GM23338 (cell line): ENCODE data around the gene RNF141. TPM values are rescaled to one million over a fixed set of nuclear protein-coding genes. Genes with fewer than 3 reads are reported as not detected.

Experiments used
- ATAC-seq: fragments of 200-7000 bp; cut with Tn5 transposase; 3 replicates; pipeline ENCODE4 v1.9.1; 2020
- DNase-seq: peaks from one replicate; pipeline ENCODE4 v3.0.0-alpha.2; 2015; ENCODE audit warnings: low spot score
- H2AFZ ChIP-seq: fragments of 200-600 bp; sonication (generic); 2 replicates; pipeline ENCODE4 v1.8.0; 2016; ENCODE audit warnings: antibody characterized with exemption, mild to moderate bottlenecking, moderate library complexity
- H3F3A ChIP-seq: fragments of 200-600 bp; sonication (generic); replicated peaks from 2 replicates; pipeline ENCODE4 v1.8.0; 2017; ENCODE audit warnings: antibody characterized with exemption, mixed run types, low read depth
- H3K27ac ChIP-seq: fragments of 200-600 bp; sonication (generic); 2 replicates; pipeline ENCODE4 v1.6.1; 2016; ENCODE audit warnings: low read depth
- H3K27me3 ChIP-seq: fragments of 200-600 bp; sonication (generic); 2 replicates; pipeline ENCODE4 v1.8.0; 2016; ENCODE audit warnings: mild to moderate bottlenecking, mixed run types, moderate library complexity; ENCODE audit not compliant: insufficient read depth
- H3K36me3 ChIP-seq: fragments of 200-600 bp; sonication (generic); 2 replicates; pipeline ENCODE4 v1.8.0; 2016; ENCODE audit warnings: mild to moderate bottlenecking; ENCODE audit not compliant: insufficient read depth
- H3K4me1 ChIP-seq: fragments of 200-600 bp; sonication (generic); 2 replicates; pipeline ENCODE4 v1.8.0; 2016; ENCODE audit warnings: mild to moderate bottlenecking, moderate library complexity; ENCODE audit not compliant: insufficient read depth
- H3K4me2 ChIP-seq: fragments of 200-600 bp; sonication (generic); 2 replicates; pipeline ENCODE4 v1.7.1; 2017; ENCODE audit warnings: mixed run types
- H3K4me3 ChIP-seq: fragments of 200-600 bp; sonication (generic); 2 replicates; pipeline ENCODE4 v1.6.1; 2016; ENCODE audit warnings: mixed run types
- H3K79me2 ChIP-seq: fragments of 200-600 bp; sonication (generic); replicated peaks from 2 replicates; pipeline ENCODE4 v1.8.0; 2017; ENCODE audit warnings: mild to moderate bottlenecking; ENCODE audit not compliant: insufficient read depth
- H3K9me2 ChIP-seq: fragments of 200-600 bp; sonication (generic); 2 replicates; pipeline ENCODE4 v1.8.0; 2017; ENCODE audit not compliant: insufficient read depth
- H4K20me1 ChIP-seq: fragments of 200-600 bp; sonication (generic); replicated peaks from 2 replicates; pipeline ENCODE4 v1.8.0; 2017; ENCODE audit warnings: mild to moderate bottlenecking; ENCODE audit not compliant: insufficient read depth
- H3K27ac Mint-ChIP-seq: 2 replicates; pipeline ENCODE4 v1.8.0; 2020; ENCODE audit warnings: inconsistent platforms, mild to moderate bottlenecking, moderate library complexity, mixed read lengths
- H3K27me3 Mint-ChIP-seq: 3 replicates; pipeline ENCODE4 v1.8.0; 2022; ENCODE audit warnings: low read depth, mild to moderate bottlenecking, moderate library complexity, mixed read lengths, inconsistent platforms; ENCODE audit not compliant: insufficient read depth, poor library complexity
- H3K36me3 Mint-ChIP-seq: 3 replicates; pipeline ENCODE4 v1.8.0; 2021; ENCODE audit warnings: low read depth, mild to moderate bottlenecking, inconsistent platforms, moderate library complexity, mixed read lengths
- H3K4me1 Mint-ChIP-seq: 3 replicates; pipeline ENCODE4 v1.8.0; 2020; ENCODE audit warnings: mild to moderate bottlenecking, inconsistent platforms, mixed read lengths
- H3K4me3 Mint-ChIP-seq: 3 replicates; pipeline ENCODE4 v1.8.0; 2021; ENCODE audit warnings: moderate library complexity, mild to moderate bottlenecking, inconsistent platforms, mixed read lengths
- H3K9me3 Mint-ChIP-seq: 3 replicates; pipeline ENCODE4 v1.8.0; 2020; ENCODE audit warnings: moderate library complexity, mild to moderate bottlenecking, inconsistent platforms, mixed read lengths
- CREB1 ChIP-seq: fragments of 250-450 bp; sonication (Bioruptor Pico); IDR thresholded peaks from 2 replicates; pipeline ENCODE4 v1.5.0; 2020; ENCODE audit warnings: low read depth, mild to moderate bottlenecking, moderate library complexity
- EZH2 ChIP-seq: fragments of 200-600 bp; sonication (generic); IDR thresholded peaks from one replicate; pipeline ENCODE4 v1.8.0; 2017; ENCODE audit warnings: antibody characterized with exemption, mild to moderate bottlenecking, low read depth; ENCODE audit not compliant: unreplicated experiment
- EZH2phosphoT487 ChIP-seq: fragments of 200-600 bp; sonication (generic); IDR thresholded peaks from one replicate; pipeline ENCODE4 v1.8.1; 2018; ENCODE audit warnings: antibody characterized with exemption; ENCODE audit not compliant: unreplicated experiment
- NANOG ChIP-seq: IDR thresholded peaks from 2 replicates; pipeline ENCODE4 v1.6.1; 2016; ENCODE audit warnings: antibody characterized with exemption, borderline replicate concordance
- STAT1 ChIP-seq: IDR thresholded peaks from one replicate; pipeline ENCODE4 v1.6.1; 2016; ENCODE audit warnings: antibody characterized with exemption; ENCODE audit not compliant: unreplicated experiment
- ZNF114 ChIP-seq: fragments of 250-450 bp; sonication (Bioruptor Pico); IDR thresholded peaks from 2 replicates; pipeline ENCODE4 v1.5.0; 2020; ENCODE audit warnings: mild to moderate bottlenecking, moderate library complexity
- ZNF331 ChIP-seq: fragments of 250-450 bp; sonication (Bioruptor Pico); IDR thresholded peaks from 2 replicates; pipeline ENCODE4 v1.5.0; 2020; ENCODE audit warnings: low read depth, mild to moderate bottlenecking, moderate library complexity
- polyA plus RNA-seq: library from polyadenylated mRNA; unstranded; fragments of >200 nt; fragmentation: Nextera tagmentation; extraction: Ambion mirVana; gene quantifications from 2 replicates; pipeline ENCODE4 v1.2.1, GENCODE V29; 2016
- total RNA-seq: library from RNA; depleted of rRNA; stranded (reverse); fragments of >200 nt; shearing (Covaris generic); gene quantifications from 2 replicates; pipeline ENCODE4 v1.2.3, GENCODE V29; 2014
- TF ChIP-seq, protein P1 (sequence below): IDR thresholded peaks from 2 replicates; pipeline ENCODE4 v1.6.1; 2016; ENCODE audit warnings: antibody characterized with exemption
- TF ChIP-seq, protein P2 (sequence below): IDR thresholded peaks from one replicate; pipeline ENCODE4 v1.6.1; 2018; ENCODE audit warnings: antibody characterized with exemption; ENCODE audit not compliant: unreplicated experiment
- TF ChIP-seq, protein P3 (sequence below): fragments of 250-450 bp; sonication (Bioruptor Pico); IDR thresholded peaks from 2 replicates; pipeline ENCODE4 v1.5.0; 2020; ENCODE audit warnings: mild to moderate bottlenecking, moderate library complexity

RNF141 gene
- total and polyA plus RNA-seq, 2 experiments from 2014 or later: 11.4 to 26.9 TPM

DNA sequence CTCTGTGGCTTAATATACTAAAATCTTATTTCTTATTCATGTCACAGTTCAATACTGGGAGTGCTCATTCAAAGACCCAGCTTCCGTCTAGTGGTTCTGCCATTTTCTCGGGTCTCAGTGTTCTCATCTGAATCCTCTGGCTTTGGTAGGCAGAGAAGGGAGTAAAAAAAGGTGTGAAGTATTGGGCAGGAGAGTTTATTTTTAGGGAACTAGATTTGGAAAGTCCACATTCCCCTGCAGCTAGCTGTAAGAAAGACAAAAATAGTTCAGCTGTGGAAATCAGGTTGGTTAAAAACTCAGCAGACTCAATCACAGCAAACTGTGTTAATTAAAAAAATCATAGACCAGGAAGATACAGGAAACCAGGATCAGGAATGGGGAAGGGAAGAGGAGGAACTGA, 31.5 kb upstream of the RNF141 start:
- ATAC-seq (no peak), DNase-seq (no peak)
- no peak for TF ChIP-seq ZNF331 (CRISPR knock-in tag)
- TF ChIP-seq, protein P1, sequence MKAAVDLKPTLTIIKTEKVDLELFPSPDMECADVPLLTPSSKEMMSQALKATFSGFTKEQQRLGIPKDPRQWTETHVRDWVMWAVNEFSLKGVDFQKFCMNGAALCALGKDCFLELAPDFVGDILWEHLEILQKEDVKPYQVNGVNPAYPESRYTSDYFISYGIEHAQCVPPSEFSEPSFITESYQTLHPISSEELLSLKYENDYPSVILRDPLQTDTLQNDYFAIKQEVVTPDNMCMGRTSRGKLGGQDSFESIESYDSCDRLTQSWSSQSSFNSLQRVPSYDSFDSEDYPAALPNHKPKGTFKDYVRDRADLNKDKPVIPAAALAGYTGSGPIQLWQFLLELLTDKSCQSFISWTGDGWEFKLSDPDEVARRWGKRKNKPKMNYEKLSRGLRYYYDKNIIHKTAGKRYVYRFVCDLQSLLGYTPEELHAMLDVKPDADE: no peak
- Histone ChIP-seq H3K4me1 (peaks cover 19% of the 10 kb centered on the region), H3K27me3 (no peaks in the 10 kb centered on the region), H4K20me1 (no peaks in the 10 kb centered on the region), H3K36me3 (no peaks in the 10 kb centered on the region), H3K9me2 (peaks cover 14% of the 10 kb centered on the region), H3K4me2 (no peak overlapping the region), H3F3A (no peaks in the 10 kb centered on the region), H3K27ac (no peak overlapping the region), H2AFZ (no peak overlapping the region), H3K79me2 (no peaks in the 10 kb centered on the region), H3K4me3 (no peak overlapping the region)
- no peaks in the 10 kb centered on the region for H3K36me3 Mint-ChIP-seq
- H3K4me3 Mint-ChIP-seq: no peak overlapping the region
- no peak overlapping the region for H3K27ac Mint-ChIP-seq
- peaks cover 3% of the 10 kb centered on the region for H3K27me3 Mint-ChIP-seq
- peaks cover 15% of the 10 kb centered on the region for H3K4me1 Mint-ChIP-seq
- H3K9me3 Mint-ChIP-seq: no peaks in the 10 kb centered on the region

DNA sequence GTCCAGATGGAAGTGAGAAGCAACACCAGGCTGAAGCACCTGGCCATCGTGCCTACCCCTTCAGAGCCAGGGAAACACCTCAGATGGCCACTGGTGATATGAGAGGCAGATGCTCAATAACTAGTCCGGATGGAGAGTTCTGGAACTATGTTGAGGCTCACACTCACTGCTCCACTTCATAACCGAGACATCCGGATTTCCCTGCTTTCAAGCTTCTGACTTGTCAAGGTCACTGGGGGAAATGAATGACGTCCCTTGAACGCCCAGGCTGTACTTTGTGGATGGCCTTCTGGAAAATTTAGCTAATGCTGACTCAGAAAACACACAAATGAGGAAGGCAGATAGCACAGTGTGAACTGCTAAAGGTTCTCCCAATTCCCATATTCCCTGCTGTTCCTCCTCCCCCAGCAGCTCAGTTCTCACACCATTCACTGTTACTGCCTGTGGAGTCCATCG, 27.5 kb upstream of the RNF141 start, which contains the start of gene LYVE1:
Gene LYVE1 (minus strand): TSS at position 180 of the 456 bp plus-strand sequence. CDS start 133 bp downstream, at position 47.
- no peaks in the 10 kb centered on the region for H3F3A ChIP-seq
- H2AFZ ChIP-seq: peak within 1 kb of the TSS; percentile 45
- peaks cover 19% of the 10 kb centered on the region for H3K4me1 ChIP-seq
- no peak for DNase-seq
- Mint-ChIP-seq H3K36me3 (no peaks in the 10 kb centered on the region), H3K4me3 (no peak within 1 kb of the TSS), H3K9me3 (no peaks in the 10 kb centered on the region), H3K27me3 (peaks cover 2% of the 10 kb centered on the region), H3K4me1 (peaks cover 15% of the 10 kb centered on the region), H3K27ac (no peak within 1 kb of the TSS; the same call in 1 of the 2 replicates)
- peaks cover 8% of the 10 kb centered on the region for H3K9me2 ChIP-seq
- peak; percentile 58 for ATAC-seq
- no peak within 1 kb of the TSS for H3K27ac ChIP-seq
- no peaks in the 10 kb centered on the region for H3K79me2 ChIP-seq
- H3K4me3 ChIP-seq: no peak within 1 kb of the TSS; the same call in 1 of the 2 replicates
- no peaks in the 10 kb centered on the region for H3K36me3 ChIP-seq
- H3K4me2 ChIP-seq: peak within 1 kb of the TSS; percentile 53
- H4K20me1 ChIP-seq: no peaks in the 10 kb centered on the region
- no peaks in the 10 kb centered on the region for H3K27me3 ChIP-seq
- TF ChIP-seq ZNF331 (CRISPR knock-in tag): no peak
- no peak for TF ChIP-seq ZNF114 (CRISPR knock-in tag)
- no peak for TF ChIP-seq CREB1 (CRISPR knock-in tag)
- TF ChIP-seq, protein P2, sequence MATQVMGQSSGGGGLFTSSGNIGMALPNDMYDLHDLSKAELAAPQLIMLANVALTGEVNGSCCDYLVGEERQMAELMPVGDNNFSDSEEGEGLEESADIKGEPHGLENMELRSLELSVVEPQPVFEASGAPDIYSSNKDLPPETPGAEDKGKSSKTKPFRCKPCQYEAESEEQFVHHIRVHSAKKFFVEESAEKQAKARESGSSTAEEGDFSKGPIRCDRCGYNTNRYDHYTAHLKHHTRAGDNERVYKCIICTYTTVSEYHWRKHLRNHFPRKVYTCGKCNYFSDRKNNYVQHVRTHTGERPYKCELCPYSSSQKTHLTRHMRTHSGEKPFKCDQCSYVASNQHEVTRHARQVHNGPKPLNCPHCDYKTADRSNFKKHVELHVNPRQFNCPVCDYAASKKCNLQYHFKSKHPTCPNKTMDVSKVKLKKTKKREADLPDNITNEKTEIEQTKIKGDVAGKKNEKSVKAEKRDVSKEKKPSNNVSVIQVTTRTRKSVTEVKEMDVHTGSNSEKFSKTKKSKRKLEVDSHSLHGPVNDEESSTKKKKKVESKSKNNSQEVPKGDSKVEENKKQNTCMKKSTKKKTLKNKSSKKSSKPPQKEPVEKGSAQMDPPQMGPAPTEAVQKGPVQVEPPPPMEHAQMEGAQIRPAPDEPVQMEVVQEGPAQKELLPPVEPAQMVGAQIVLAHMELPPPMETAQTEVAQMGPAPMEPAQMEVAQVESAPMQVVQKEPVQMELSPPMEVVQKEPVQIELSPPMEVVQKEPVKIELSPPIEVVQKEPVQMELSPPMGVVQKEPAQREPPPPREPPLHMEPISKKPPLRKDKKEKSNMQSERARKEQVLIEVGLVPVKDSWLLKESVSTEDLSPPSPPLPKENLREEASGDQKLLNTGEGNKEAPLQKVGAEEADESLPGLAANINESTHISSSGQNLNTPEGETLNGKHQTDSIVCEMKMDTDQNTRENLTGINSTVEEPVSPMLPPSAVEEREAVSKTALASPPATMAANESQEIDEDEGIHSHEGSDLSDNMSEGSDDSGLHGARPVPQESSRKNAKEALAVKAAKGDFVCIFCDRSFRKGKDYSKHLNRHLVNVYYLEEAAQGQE: no peak
- TF ChIP-seq EZH2phosphoT487: no peak
- TF ChIP-seq, protein P3, sequence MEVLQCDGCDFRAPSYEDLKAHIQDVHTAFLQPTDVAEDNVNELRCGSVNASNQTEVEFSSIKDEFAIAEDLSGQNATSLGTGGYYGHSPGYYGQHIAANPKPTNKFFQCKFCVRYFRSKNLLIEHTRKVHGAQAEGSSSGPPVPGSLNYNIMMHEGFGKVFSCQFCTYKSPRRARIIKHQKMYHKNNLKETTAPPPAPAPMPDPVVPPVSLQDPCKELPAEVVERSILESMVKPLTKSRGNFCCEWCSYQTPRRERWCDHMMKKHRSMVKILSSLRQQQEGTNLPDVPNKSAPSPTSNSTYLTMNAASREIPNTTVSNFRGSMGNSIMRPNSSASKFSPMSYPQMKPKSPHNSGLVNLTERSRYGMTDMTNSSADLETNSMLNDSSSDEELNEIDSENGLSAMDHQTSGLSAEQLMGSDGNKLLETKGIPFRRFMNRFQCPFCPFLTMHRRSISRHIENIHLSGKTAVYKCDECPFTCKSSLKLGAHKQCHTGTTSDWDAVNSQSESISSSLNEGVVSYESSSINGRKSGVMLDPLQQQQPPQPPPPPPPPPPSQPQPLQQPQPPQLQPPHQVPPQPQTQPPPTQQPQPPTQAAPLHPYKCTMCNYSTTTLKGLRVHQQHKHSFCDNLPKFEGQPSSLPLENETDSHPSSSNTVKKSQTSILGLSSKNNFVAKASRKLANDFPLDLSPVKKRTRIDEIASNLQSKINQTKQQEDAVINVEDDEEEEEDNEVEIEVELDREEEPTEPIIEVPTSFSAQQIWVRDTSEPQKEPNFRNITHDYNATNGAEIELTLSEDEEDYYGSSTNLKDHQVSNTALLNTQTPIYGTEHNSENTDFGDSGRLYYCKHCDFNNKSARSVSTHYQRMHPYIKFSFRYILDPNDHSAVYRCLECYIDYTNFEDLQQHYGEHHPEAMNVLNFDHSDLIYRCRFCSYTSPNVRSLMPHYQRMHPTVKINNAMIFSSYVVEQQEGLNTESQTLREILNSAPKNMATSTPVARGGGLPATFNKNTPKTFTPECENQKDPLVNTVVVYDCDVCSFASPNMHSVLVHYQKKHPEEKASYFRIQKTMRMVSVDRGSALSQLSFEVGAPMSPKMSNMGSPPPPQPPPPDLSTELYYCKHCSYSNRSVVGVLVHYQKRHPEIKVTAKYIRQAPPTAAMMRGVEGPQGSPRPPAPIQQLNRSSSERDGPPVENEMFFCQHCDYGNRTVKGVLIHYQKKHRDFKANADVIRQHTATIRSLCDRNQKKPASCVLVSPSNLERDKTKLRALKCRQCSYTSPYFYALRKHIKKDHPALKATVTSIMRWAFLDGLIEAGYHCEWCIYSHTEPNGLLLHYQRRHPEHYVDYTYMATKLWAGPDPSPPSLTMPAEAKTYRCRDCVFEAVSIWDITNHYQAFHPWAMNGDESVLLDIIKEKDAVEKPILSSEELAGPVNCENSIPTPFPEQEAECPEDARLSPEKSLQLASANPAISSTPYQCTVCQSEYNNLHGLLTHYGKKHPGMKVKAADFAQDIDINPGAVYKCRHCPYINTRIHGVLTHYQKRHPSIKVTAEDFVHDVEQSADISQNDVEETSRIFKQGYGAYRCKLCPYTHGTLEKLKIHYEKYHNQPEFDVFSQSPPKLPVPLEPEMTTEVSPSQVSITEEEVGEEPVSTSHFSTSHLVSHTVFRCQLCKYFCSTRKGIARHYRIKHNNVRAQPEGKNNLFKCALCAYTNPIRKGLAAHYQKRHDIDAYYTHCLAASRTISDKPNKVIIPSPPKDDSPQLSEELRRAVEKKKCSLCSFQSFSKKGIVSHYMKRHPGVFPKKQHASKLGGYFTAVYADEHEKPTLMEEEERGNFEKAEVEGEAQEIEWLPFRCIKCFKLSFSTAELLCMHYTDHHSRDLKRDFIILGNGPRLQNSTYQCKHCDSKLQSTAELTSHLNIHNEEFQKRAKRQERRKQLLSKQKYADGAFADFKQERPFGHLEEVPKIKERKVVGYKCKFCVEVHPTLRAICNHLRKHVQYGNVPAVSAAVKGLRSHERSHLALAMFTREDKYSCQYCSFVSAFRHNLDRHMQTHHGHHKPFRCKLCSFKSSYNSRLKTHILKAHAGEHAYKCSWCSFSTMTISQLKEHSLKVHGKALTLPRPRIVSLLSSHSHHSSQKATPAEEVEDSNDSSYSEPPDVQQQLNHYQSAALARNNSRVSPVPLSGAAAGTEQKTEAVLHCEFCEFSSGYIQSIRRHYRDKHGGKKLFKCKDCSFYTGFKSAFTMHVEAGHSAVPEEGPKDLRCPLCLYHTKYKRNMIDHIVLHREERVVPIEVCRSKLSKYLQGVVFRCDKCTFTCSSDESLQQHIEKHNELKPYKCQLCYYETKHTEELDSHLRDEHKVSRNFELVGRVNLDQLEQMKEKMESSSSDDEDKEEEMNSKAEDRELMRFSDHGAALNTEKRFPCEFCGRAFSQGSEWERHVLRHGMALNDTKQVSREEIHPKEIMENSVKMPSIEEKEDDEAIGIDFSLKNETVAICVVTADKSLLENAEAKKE (CRISPR knock-in tag): no peak
- no peak for TF ChIP-seq STAT1
- TF ChIP-seq NANOG: no peak
- no peak for TF ChIP-seq EZH2
